Measurements from ENCODE around the gene TARP.
A peak's percentile ranks its signal among the peaks of the same experiment; 100 is the strongest.

TARP gene

GRCh38 chr7:38318241-38318640 lies 44.8 kb upstream of the TARP start:
- H3K27ac ChIP-seq (replicated peaks): peak overlapping the region; percentile 96
- TF ChIP-seq, protein P1, sequence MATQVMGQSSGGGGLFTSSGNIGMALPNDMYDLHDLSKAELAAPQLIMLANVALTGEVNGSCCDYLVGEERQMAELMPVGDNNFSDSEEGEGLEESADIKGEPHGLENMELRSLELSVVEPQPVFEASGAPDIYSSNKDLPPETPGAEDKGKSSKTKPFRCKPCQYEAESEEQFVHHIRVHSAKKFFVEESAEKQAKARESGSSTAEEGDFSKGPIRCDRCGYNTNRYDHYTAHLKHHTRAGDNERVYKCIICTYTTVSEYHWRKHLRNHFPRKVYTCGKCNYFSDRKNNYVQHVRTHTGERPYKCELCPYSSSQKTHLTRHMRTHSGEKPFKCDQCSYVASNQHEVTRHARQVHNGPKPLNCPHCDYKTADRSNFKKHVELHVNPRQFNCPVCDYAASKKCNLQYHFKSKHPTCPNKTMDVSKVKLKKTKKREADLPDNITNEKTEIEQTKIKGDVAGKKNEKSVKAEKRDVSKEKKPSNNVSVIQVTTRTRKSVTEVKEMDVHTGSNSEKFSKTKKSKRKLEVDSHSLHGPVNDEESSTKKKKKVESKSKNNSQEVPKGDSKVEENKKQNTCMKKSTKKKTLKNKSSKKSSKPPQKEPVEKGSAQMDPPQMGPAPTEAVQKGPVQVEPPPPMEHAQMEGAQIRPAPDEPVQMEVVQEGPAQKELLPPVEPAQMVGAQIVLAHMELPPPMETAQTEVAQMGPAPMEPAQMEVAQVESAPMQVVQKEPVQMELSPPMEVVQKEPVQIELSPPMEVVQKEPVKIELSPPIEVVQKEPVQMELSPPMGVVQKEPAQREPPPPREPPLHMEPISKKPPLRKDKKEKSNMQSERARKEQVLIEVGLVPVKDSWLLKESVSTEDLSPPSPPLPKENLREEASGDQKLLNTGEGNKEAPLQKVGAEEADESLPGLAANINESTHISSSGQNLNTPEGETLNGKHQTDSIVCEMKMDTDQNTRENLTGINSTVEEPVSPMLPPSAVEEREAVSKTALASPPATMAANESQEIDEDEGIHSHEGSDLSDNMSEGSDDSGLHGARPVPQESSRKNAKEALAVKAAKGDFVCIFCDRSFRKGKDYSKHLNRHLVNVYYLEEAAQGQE (IDR thresholded peaks at IDR 0.05; ENCODE audit: insufficient replicate concordance, low read depth): no peak
- TF ChIP-seq CTCF (IDR thresholded peaks at IDR 0.05; ENCODE audit: insufficient read depth, low read length): no peak
- TF ChIP-seq POLR2AphosphoS5 (IDR thresholded peaks at IDR 0.05; ENCODE audit: low read depth): no peak
- TF ChIP-seq SPI1 (IDR thresholded peaks at IDR 0.05; ENCODE audit: borderline replicate concordance, low read depth): no peak
- no peak for TF ChIP-seq GABPA (IDR thresholded peaks at IDR 0.05; ENCODE audit: low read depth)
- H3K4me3 ChIP-seq (replicated peaks; ENCODE audit: insufficient read depth, low read length): peak overlapping the region; percentile 41
- H3K27me3 ChIP-seq (ENCODE audit: insufficient read depth, poor library complexity, severe bottlenecking): no peaks in the 10 kb centered on the region
- DNase-seq (ENCODE audit: low read depth in 1 of 2, low spot score in 1 of 2): peak in 1 of 2 experiments; percentile 74

- peak overlapping the region; percentile 41 for H3K4me3 ChIP-seq (replicated peaks; ENCODE audit: insufficient read depth, low read length)
- DNase-seq (ENCODE audit: low read depth in 1 of 2, low spot score in 1 of 2): peak; percentile 83 to 95
- peak overlapping the region; percentile 96 for H3K27ac ChIP-seq (replicated peaks)
- no peak for TF ChIP-seq GABPA (IDR thresholded peaks at IDR 0.05; ENCODE audit: low read depth)
- TF ChIP-seq CTCF (IDR thresholded peaks at IDR 0.05; ENCODE audit: insufficient read depth, low read length): no peak
- TF ChIP-seq POLR2AphosphoS5 (IDR thresholded peaks at IDR 0.05; ENCODE audit: low read depth): peak; percentile 98
- TF ChIP-seq, protein P1 (IDR thresholded peaks at IDR 0.05; ENCODE audit: insufficient replicate concordance, low read depth): no peak
- peak; percentile 52; the same call in 1 of the 2 replicates for TF ChIP-seq SPI1 (IDR thresholded peaks at IDR 0.05; ENCODE audit: borderline replicate concordance, low read depth)
- H3K27me3 ChIP-seq (ENCODE audit: insufficient read depth, poor library complexity, severe bottlenecking): no peaks in the 10 kb centered on the region
These were observed 44.1 kb upstream of the TARP start for GRCh38 chr7:38317515-38317914.

DNA sequence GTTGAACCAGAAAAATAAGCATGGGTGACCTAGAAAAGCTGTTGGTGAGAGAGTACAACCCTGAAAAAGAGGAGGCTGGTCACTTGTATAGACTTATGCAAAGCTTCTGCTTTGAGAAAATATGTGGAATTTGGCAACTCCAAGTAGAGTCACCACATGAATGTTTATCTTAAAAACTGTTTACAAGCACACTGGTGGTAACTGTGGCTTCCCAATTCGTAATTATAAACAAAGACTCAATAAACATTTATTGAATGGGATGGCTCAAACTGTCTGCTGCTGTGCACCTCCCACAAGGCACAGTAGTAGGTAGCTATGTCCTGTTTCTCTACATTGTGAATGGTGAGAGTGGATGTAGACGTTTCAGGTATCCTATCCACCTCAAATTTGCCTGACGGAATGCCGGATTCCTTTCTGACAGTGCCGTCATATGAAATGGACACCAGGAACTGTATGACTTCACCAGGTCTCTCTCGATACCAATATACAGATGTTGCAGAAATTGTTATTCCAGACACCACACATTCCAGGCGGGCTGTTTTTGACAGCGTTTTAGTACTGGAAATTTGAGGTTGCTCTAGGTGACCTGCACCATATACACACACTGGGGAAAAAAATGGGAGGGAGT lies 43.4 kb upstream of the TARP start:
- peak overlapping the region; percentile 41 for H3K4me3 ChIP-seq (replicated peaks; ENCODE audit: insufficient read depth, low read length)
- H3K27me3 ChIP-seq (ENCODE audit: insufficient read depth, poor library complexity, severe bottlenecking): no peaks in the 10 kb centered on the region
- no peak; the same call in 1 of the 2 replicates for TF ChIP-seq POLR2AphosphoS5 (IDR thresholded peaks at IDR 0.05; ENCODE audit: low read depth)
- TF ChIP-seq CTCF (IDR thresholded peaks at IDR 0.05; ENCODE audit: insufficient read depth, low read length): no peak
- TF ChIP-seq, protein P1 (IDR thresholded peaks at IDR 0.05; ENCODE audit: insufficient replicate concordance, low read depth): no peak
- no peak for TF ChIP-seq SPI1 (IDR thresholded peaks at IDR 0.05; ENCODE audit: borderline replicate concordance, low read depth)
- no peak for TF ChIP-seq GABPA (IDR thresholded peaks at IDR 0.05; ENCODE audit: low read depth)
- H3K27ac ChIP-seq (replicated peaks): peak overlapping the region; percentile 96
- DNase-seq (ENCODE audit: low read depth in 1 of 2, low spot score in 1 of 2): peak in 1 of 2 experiments; percentile 42
